ENCODE results near the gene ADAM29. TPM values are rescaled to one million over a fixed set of nuclear protein-coding genes. Genes with fewer than 3 reads are reported as not detected.
"Not testable (repeated sequence)": the region's sequence is repeated elsewhere in the genome, so short reads cannot be mapped to it uniquely, and the experiment has no call there.

Gene ADAM29
- not detected for total RNA-seq

- Histone ChIP-seq H3K4me3 (ENCODE audit: low read length) (no peak within 1 kb of the TSS), H3K9me3 (ENCODE audit: low read depth, low read length) (no peaks in the 10 kb centered on the region), H3K4me1 (ENCODE audit: insufficient read depth, low read length) (no peaks in the 10 kb centered on the region), H3K27me3 (ENCODE audit: insufficient read depth, low read length) (no peaks in the 10 kb centered on the region)
Observed at GRCh38 chr4:174918058-174918457, at the start of gene ADAM29. ADAM29 (plus strand) TSS chr4:174918358; CDS start chr4:174975526, 57,168 bp downstream.

- H3K4me3 ChIP-seq (ENCODE audit: low read length), result no peak overlapping the region
- H3K4me1 ChIP-seq (ENCODE audit: insufficient read depth, low read length), result no peaks in the 10 kb centered on the region
- H3K27me3 ChIP-seq (ENCODE audit: insufficient read depth, low read length), result no peaks in the 10 kb centered on the region
- no peaks in the 10 kb centered on the region for H3K9me3 ChIP-seq (ENCODE audit: low read depth, low read length)
Observed at GRCh38 chr4:174869339-174869738, 48.8 kb upstream of the ADAM29 start.

GRCh38 chr4:174870311-174870710, 47.8 kb upstream of the ADAM29 start:
- H3K4me3 ChIP-seq (ENCODE audit: low read length), result no peak overlapping the region

GRCh38 chr4:174871407-174871806, 46.8 kb upstream of the ADAM29 start:
- no peaks in the 10 kb centered on the region for H3K9me3 ChIP-seq (ENCODE audit: low read depth, low read length)
- H3K27me3 ChIP-seq (ENCODE audit: insufficient read depth, low read length), result no peaks in the 10 kb centered on the region
- H3K4me3 ChIP-seq (ENCODE audit: low read length), result no peak overlapping the region
- H3K4me1 ChIP-seq (ENCODE audit: insufficient read depth, low read length), result no peaks in the 10 kb centered on the region

More at GRCh38 chr4:174870311-174870710, 47.8 kb upstream of the ADAM29 start:
- H3K27me3 ChIP-seq (ENCODE audit: insufficient read depth, low read length), result no peaks in the 10 kb centered on the region
- no peaks in the 10 kb centered on the region for H3K4me1 ChIP-seq (ENCODE audit: insufficient read depth, low read length)
- H3K9me3 ChIP-seq (ENCODE audit: low read depth, low read length), result no peaks in the 10 kb centered on the region

- not testable (repeated sequence) for H3K4me1 ChIP-seq (ENCODE audit: insufficient read depth, low read length); H3K4me3 ChIP-seq (ENCODE audit: low read length)
Observed at GRCh38 chr4:174873146-174873545, 45.0 kb upstream of the ADAM29 start.

GRCh38 chr4:174873931-174874330, 44.2 kb upstream of the ADAM29 start:
- Histone ChIP-seq H3K27me3 (ENCODE audit: insufficient read depth, low read length) (no peaks in the 10 kb centered on the region), H3K9me3 (ENCODE audit: low read depth, low read length) (no peaks in the 10 kb centered on the region), H3K4me3 (ENCODE audit: low read length) (no peak overlapping the region), H3K4me1 (ENCODE audit: insufficient read depth, low read length) (no peaks in the 10 kb centered on the region)

More at GRCh38 chr4:174873146-174873545, 45.0 kb upstream of the ADAM29 start:
- H3K9me3 ChIP-seq (ENCODE audit: low read depth, low read length); H3K27me3 ChIP-seq (ENCODE audit: insufficient read depth, low read length): not testable (repeated sequence)

GRCh38 chr4:174874898-174875297, 43.3 kb upstream of the ADAM29 start:
- H3K4me1 ChIP-seq (ENCODE audit: insufficient read depth, low read length), result no peaks in the 10 kb centered on the region
- H3K9me3 ChIP-seq (ENCODE audit: low read depth, low read length), result no peaks in the 10 kb centered on the region
- no peaks in the 10 kb centered on the region for H3K27me3 ChIP-seq (ENCODE audit: insufficient read depth, low read length)
- no peak overlapping the region for H3K4me3 ChIP-seq (ENCODE audit: low read length)

- Histone ChIP-seq H3K27me3 (ENCODE audit: insufficient read depth, low read length) (no peaks in the 10 kb centered on the region), H3K9me3 (ENCODE audit: low read depth, low read length) (no peaks in the 10 kb centered on the region), H3K4me3 (ENCODE audit: low read length) (no peak overlapping the region), H3K4me1 (ENCODE audit: insufficient read depth, low read length) (no peaks in the 10 kb centered on the region)
Observed at GRCh38 chr4:174880001-174880400, 38.2 kb upstream of the ADAM29 start.

- H3K4me1 ChIP-seq (ENCODE audit: insufficient read depth, low read length), result no peaks in the 10 kb centered on the region
- H3K27me3 ChIP-seq (ENCODE audit: insufficient read depth, low read length), result no peaks in the 10 kb centered on the region
- no peaks in the 10 kb centered on the region for H3K9me3 ChIP-seq (ENCODE audit: low read depth, low read length)
- H3K4me3 ChIP-seq (ENCODE audit: low read length), result no peak overlapping the region
Observed at GRCh38 chr4:174882317-174882992, 35.7 kb upstream of the ADAM29 start.

- Histone ChIP-seq H3K9me3 (ENCODE audit: low read depth, low read length) (peaks cover 12% of the 10 kb centered on the region), H3K4me1 (ENCODE audit: insufficient read depth, low read length) (no peaks in the 10 kb centered on the region), H3K4me3 (ENCODE audit: low read length) (no peak overlapping the region), H3K27me3 (ENCODE audit: insufficient read depth, low read length) (no peaks in the 10 kb centered on the region)
Observed at GRCh38 chr4:174907508-174907907, 10.7 kb upstream of the ADAM29 start.

- Histone ChIP-seq H3K4me1 (ENCODE audit: insufficient read depth, low read length) (no peaks in the 10 kb centered on the region), H3K27me3 (ENCODE audit: insufficient read depth, low read length) (no peaks in the 10 kb centered on the region), H3K9me3 (ENCODE audit: low read depth, low read length) (peaks cover 12% of the 10 kb centered on the region), H3K4me3 (ENCODE audit: low read length) (no peak overlapping the region)
Observed at GRCh38 chr4:174910271-174910670, 7.9 kb upstream of the ADAM29 start.

GRCh38 chr4:174912919-174913543, 5.1 kb upstream of the ADAM29 start:
- H3K9me3 ChIP-seq (ENCODE audit: low read depth, low read length), result peaks cover 4% of the 10 kb centered on the region
- H3K4me3 ChIP-seq (ENCODE audit: low read length), result no peak overlapping the region
- H3K27me3 ChIP-seq (ENCODE audit: insufficient read depth, low read length), result no peaks in the 10 kb centered on the region
- no peaks in the 10 kb centered on the region for H3K4me1 ChIP-seq (ENCODE audit: insufficient read depth, low read length)

GRCh38 chr4:174919886-174920423, 1.8 kb downstream of the ADAM29 start:
- Histone ChIP-seq H3K4me1 (ENCODE audit: insufficient read depth, low read length) (no peaks in the 10 kb centered on the region), H3K4me3 (ENCODE audit: low read length) (no peak overlapping the region), H3K9me3 (ENCODE audit: low read depth, low read length) (no peaks in the 10 kb centered on the region), H3K27me3 (ENCODE audit: insufficient read depth, low read length) (no peaks in the 10 kb centered on the region)

- no peaks in the 10 kb centered on the region for H3K27me3 ChIP-seq (ENCODE audit: insufficient read depth, low read length)
- H3K9me3 ChIP-seq (ENCODE audit: low read depth, low read length), result no peaks in the 10 kb centered on the region
- H3K4me1 ChIP-seq (ENCODE audit: insufficient read depth, low read length), result no peaks in the 10 kb centered on the region
- no peak overlapping the region for H3K4me3 ChIP-seq (ENCODE audit: low read length)
Observed at GRCh38 chr4:174926958-174927357, 8.8 kb downstream of the ADAM29 start.

- no peak overlapping the region for H3K4me3 ChIP-seq (ENCODE audit: low read length)
- no peaks in the 10 kb centered on the region for H3K27me3 ChIP-seq (ENCODE audit: insufficient read depth, low read length)
- no peaks in the 10 kb centered on the region for H3K9me3 ChIP-seq (ENCODE audit: low read depth, low read length)
- no peaks in the 10 kb centered on the region for H3K4me1 ChIP-seq (ENCODE audit: insufficient read depth, low read length)
Observed at GRCh38 chr4:174928174-174928573, 10.0 kb downstream of the ADAM29 start.
